H1 (cell line): ENCODE data around the gene ETFDH. TPM values are rescaled to one million over a fixed set of nuclear protein-coding genes. Genes with fewer than 3 reads are reported as not detected.
A peak's percentile ranks its signal among the peaks of the same experiment; 100 is the strongest.

Experiments
- CBX5 ChIP-seq: fragments of 300-800, 300-1000 bp; sonication (generic); IDR thresholded peaks from 2 replicates; pipeline ENCODE4 v1.7.1; 2016; ENCODE audit warnings: antibody characterized with exemption, low read length, low read depth
- CREB1 ChIP-seq: IDR thresholded peaks from 2 replicates; pipeline ENCODE4 v1.6.1; 2012; ENCODE audit warnings: inconsistent platforms
- MAX ChIP-seq: IDR thresholded peaks from 2 replicates; pipeline ENCODE4 v1.6.1; 2012; ENCODE audit warnings: inconsistent platforms
- SIX5 ChIP-seq: IDR thresholded peaks from 2 replicates; pipeline ENCODE4 v1.6.1; 2011; ENCODE audit warnings: mild to moderate bottlenecking, low read depth, low read length
- TCF12 ChIP-seq: IDR thresholded peaks from 2 replicates; pipeline ENCODE4 v1.6.1; 2011; ENCODE audit warnings: low read depth, mild to moderate bottlenecking, low read length
- polyA plus RNA-seq, 7 experiments: library from polyadenylated mRNA; depleted of rRNA in 3 of 7; stranded (reverse) in 5 of 7; unstranded in 2 of 7; fragments of >200 nt in 5 of 7; fragments of 200-250 nt in 2 of 7; gene quantifications; 1 replicate in 5 of 7; 2 replicates in 1 of 7; 4 replicates in 1 of 7; pipeline versions ENCODE4 v1.2.1 to v1.2.3, GENCODE V29; 2011 to 2013; ENCODE audit warnings: missing spikeins in 2 of 7, mixed read lengths in 2 of 7
- total RNA-seq: library from RNA; stranded (reverse); fragmentation: NEBNext Ultra II Directional; extraction: Animal tissue kit (Norgen Biotek cat#: 25700); gene quantifications from 2 replicates; pipeline ENCODE4 v1.2.1, GENCODE V29; 2021

The ETFDH gene
- total and polyA plus RNA-seq, 2 of the 8 experiments (the other 6 are each of a cell fraction or from before 2014, with no cell fraction given), result 11.3 to 15.7 TPM

GRCh38 chr4:158671915-158672806, at the start of gene ETFDH (continued):
- TF ChIP-seq SIX5, result peak; percentile 67
- peak; percentile 94 for TF ChIP-seq CREB1
- no peak for TF ChIP-seq TCF12
- peak; percentile 83 for TF ChIP-seq MAX
- TF ChIP-seq CBX5, result no peak
